ENCODE measurements around the gene MSH5. TPM values are rescaled to one million over a fixed set of nuclear protein-coding genes. Genes with fewer than 3 reads are reported as not detected.
A peak's percentile ranks its signal among the peaks of the same experiment; 100 is the strongest.
"Not testable (repeated sequence)": the region's sequence is repeated elsewhere in the genome, so short reads cannot be mapped to it uniquely, and the experiment has no call there.

Gene MSH5
- total RNA-seq, 1 donor from 2014 or later, result 11.2 TPM

DNA sequence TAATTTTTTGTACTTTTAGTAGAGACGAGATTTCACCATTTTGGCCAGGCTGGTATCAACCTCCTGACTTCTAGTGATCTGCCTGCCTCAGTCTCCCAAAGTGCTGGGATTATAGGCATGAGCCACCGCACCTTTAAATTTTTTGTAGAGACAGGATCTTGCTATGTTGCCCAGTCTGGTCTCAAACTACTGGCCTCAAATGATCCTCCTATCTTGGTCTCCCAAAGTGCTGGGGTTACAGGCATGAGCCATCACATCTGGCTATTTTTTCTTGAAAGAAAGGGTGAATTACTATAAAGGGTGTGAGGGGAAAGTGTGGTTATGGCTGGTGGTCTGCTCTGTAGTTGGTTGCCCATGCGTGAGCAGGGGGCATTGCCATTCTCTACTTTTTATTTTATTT, 31.6 kb upstream of the MSH5 start:
- Histone ChIP-seq H3K27ac (no peak overlapping the region), H3K4me3 (no peak overlapping the region), H3K36me3 (no peaks in the 10 kb centered on the region), H3K9me3 (no peaks in the 10 kb centered on the region), H3K4me1 (no peaks in the 10 kb centered on the region), H3K27me3 (no peaks in the 10 kb centered on the region)
- TF ChIP-seq, protein P1, sequence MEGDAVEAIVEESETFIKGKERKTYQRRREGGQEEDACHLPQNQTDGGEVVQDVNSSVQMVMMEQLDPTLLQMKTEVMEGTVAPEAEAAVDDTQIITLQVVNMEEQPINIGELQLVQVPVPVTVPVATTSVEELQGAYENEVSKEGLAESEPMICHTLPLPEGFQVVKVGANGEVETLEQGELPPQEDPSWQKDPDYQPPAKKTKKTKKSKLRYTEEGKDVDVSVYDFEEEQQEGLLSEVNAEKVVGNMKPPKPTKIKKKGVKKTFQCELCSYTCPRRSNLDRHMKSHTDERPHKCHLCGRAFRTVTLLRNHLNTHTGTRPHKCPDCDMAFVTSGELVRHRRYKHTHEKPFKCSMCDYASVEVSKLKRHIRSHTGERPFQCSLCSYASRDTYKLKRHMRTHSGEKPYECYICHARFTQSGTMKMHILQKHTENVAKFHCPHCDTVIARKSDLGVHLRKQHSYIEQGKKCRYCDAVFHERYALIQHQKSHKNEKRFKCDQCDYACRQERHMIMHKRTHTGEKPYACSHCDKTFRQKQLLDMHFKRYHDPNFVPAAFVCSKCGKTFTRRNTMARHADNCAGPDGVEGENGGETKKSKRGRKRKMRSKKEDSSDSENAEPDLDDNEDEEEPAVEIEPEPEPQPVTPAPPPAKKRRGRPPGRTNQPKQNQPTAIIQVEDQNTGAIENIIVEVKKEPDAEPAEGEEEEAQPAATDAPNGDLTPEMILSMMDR (IDR thresholded peaks at IDR 0.05), result no peak
- intact Hi-C loops (cut with DNase I), result no loop called here
- ATAC-seq (no peak), DNase-seq (no peak)

GRCh38 chr6:31709157-31709556, 30.6 kb upstream of the MSH5 start:
- H3K27me3 ChIP-seq; H3K27ac ChIP-seq; ATAC-seq; H3K4me1 ChIP-seq; intact Hi-C loops (cut with DNase I); H3K36me3 ChIP-seq; H3K4me3 ChIP-seq; H3K9me3 ChIP-seq: not testable (repeated sequence)
- peak; percentile 77 for DNase-seq

DNA sequence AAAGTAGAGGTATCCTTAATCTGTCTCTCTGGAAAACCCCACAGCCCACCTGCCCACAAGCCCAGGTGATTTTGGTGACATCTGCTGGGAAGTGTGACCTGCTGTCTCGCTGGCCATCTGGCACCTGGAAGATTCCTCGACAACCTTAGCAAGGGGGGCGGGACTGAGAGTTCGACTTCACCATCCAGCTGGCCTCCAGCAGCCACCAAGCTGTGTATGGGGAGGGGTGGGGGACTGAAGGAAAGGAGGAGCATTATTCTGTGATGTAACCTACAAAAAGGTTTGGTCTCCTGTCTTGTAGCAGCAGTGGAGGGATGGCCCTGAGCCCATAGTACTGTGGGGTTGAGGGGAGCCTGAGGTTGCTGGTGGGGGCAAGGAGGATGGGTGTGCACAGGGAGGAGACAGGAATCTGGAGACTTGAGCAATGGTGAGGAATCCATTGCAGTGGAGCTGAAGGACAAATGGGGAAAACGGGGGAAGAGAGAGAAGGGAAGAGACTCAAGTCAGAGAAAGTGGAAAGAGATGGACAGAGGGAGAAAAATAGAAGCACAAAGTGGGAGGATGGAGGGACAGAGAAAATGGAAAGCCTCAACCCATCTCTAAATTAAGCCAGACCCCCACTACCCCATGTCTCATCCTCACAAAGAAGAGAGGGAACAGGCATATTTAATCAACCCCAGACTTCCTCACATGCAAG, 29.1 kb upstream of the MSH5 start:
- DNase-seq (no peak), ATAC-seq (no peak)
- no peak overlapping the region for H3K27ac ChIP-seq
- H3K4me3 ChIP-seq, result peak overlapping the region; percentile 3
- TF ChIP-seq, protein P1 (IDR thresholded peaks at IDR 0.05), result no peak
- no peaks in the 10 kb centered on the region for H3K36me3 ChIP-seq
- no peaks in the 10 kb centered on the region for H3K9me3 ChIP-seq
- H3K27me3 ChIP-seq, result no peaks in the 10 kb centered on the region
- no peaks in the 10 kb centered on the region for H3K4me1 ChIP-seq
- intact Hi-C loops (cut with DNase I), result no loop called here

GRCh38 chr6:31711233-31711632, 28.6 kb upstream of the MSH5 start:
- DNase-seq (no peak), ATAC-seq (peak; percentile 78)
- Histone ChIP-seq H3K27ac (no peak overlapping the region), H3K27me3 (no peaks in the 10 kb centered on the region), H3K9me3 (no peaks in the 10 kb centered on the region), H3K36me3 (no peaks in the 10 kb centered on the region), H3K4me3 (peak overlapping the region; percentile 3), H3K4me1 (no peaks in the 10 kb centered on the region)
- TF ChIP-seq, protein P1 (IDR thresholded peaks at IDR 0.05), result no peak
- intact Hi-C loops (cut with DNase I), result no loop called here

- ATAC-seq (peak; percentile 66), DNase-seq (no peak)
- TF ChIP-seq, protein P1 (IDR thresholded peaks at IDR 0.05), result no peak
- H3K4me1 ChIP-seq, result no peaks in the 10 kb centered on the region
- no peaks in the 10 kb centered on the region for H3K27me3 ChIP-seq
- no peak overlapping the region for H3K4me3 ChIP-seq
- H3K36me3 ChIP-seq, result no peaks in the 10 kb centered on the region
- H3K9me3 ChIP-seq, result no peaks in the 10 kb centered on the region
- H3K27ac ChIP-seq, result no peak overlapping the region
- intact Hi-C loops (cut with DNase I), result no loop called here
Observed at GRCh38 chr6:31712296-31712695, 27.5 kb upstream of the MSH5 start.

DNA sequence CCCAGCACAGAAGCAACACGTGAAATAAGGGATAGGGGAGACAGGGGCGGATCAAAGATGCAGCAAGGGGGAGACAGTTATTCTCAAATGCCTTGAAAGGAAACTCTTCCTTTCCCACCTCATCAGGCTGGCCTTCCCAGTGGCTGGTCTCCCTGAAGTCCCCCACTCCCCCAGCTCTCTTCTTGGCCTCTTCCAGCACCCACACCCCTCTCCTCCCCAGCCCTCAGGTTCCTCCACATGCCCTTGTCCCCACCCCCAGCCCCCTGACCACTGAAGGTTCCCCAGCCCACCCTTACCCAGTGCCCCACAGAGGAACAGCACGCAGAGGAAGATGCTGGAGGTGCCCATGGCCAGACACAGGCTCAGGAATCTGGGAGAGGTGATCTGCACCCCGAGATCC, 26.3 kb upstream of the MSH5 start:
- ATAC-seq (no peak), DNase-seq (no peak)
- intact Hi-C loops (cut with DNase I), result no loop called here
- no peaks in the 10 kb centered on the region for H3K4me1 ChIP-seq
- H3K4me3 ChIP-seq, result no peak overlapping the region
- H3K27me3 ChIP-seq, result no peaks in the 10 kb centered on the region
- no peak overlapping the region for H3K27ac ChIP-seq
- H3K9me3 ChIP-seq, result no peaks in the 10 kb centered on the region
- H3K36me3 ChIP-seq, result no peaks in the 10 kb centered on the region
- TF ChIP-seq, protein P1 (IDR thresholded peaks at IDR 0.05), result no peak

Data from upper lobe of right lung (tissue), 1 donor.